Uterus (tissue), 2 donors: Measurements from ENCODE around the gene PRKN.

Experiments
- POLR2A ChIP-seq, 2 donors: fragments of 450-650 bp; IDR thresholded peaks; one replicate each; pipeline ENCODE4 v1.6.1; 2016; ENCODE audit warnings: antibody characterized with exemption in 2 of 2, mild to moderate bottlenecking in 1 of 2, moderate library complexity in 1 of 2
- TF ChIP-seq, protein P1 (sequence below), 4 experiments: fragments of 200-600 bp in 2 of 4; fragments of 450-650 bp in 2 of 4; sonication (generic) in 2 of 4; IDR thresholded peaks; one replicate each; pipeline ENCODE4 v1.5.1; 2016 to 2019; ENCODE audit warnings: antibody characterized with exemption in 4 of 4, mild to moderate bottlenecking in 2 of 4, moderate library complexity in 1 of 4

DNA sequence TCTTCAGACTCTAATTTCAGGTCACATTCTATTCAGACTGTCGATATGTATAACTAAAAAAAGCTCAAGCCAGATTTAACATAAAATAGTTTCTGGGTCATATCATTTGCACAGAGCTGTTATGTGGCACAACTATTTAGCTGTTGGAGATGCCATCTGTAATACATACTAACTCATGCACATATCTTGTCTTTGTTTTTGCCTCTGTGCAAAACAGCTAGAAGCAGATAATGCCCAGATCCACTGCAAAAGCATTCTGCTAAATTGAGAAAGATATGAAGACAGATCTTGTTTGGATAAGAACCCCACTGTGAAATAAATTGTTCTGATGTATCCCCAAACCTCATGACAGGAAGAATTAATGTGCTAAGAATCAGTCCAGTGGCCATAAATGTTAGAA lies 930.9 kb downstream of the PRKN start:
- TF ChIP-seq, protein P1, sequence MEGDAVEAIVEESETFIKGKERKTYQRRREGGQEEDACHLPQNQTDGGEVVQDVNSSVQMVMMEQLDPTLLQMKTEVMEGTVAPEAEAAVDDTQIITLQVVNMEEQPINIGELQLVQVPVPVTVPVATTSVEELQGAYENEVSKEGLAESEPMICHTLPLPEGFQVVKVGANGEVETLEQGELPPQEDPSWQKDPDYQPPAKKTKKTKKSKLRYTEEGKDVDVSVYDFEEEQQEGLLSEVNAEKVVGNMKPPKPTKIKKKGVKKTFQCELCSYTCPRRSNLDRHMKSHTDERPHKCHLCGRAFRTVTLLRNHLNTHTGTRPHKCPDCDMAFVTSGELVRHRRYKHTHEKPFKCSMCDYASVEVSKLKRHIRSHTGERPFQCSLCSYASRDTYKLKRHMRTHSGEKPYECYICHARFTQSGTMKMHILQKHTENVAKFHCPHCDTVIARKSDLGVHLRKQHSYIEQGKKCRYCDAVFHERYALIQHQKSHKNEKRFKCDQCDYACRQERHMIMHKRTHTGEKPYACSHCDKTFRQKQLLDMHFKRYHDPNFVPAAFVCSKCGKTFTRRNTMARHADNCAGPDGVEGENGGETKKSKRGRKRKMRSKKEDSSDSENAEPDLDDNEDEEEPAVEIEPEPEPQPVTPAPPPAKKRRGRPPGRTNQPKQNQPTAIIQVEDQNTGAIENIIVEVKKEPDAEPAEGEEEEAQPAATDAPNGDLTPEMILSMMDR (IDR thresholded peaks at IDR 0.05), result no peak
- TF ChIP-seq POLR2A (IDR thresholded peaks at IDR 0.05), result no peak
